Liver (tissue), 9 donors: ENCODE results near the gene MYO3B. TPM values are rescaled to one million over a fixed set of nuclear protein-coding genes. Genes with fewer than 3 reads are reported as not detected.

Experiments
- DNase-seq: peaks from one replicate; pipeline ENCODE4 v3.0.0-alpha.2; 2017; ENCODE audit warnings: low spot score
- H3K27ac ChIP-seq, 2 donors: one replicate each; pipeline ENCODE4 v1.7.0; 2013; ENCODE audit warnings: inconsistent platforms in 2 of 2, low read length in 2 of 2, control low read depth in 1 of 2, low read depth in 1 of 2, mild to moderate bottlenecking in 1 of 2
- H3K27me3 ChIP-seq, 4 donors: one replicate each; pipeline versions ENCODE4 v1.6.1 to v1.7.0; 2013; ENCODE audit warnings: low read length in 3 of 4, inconsistent platforms in 1 of 4, mild to moderate bottlenecking in 1 of 4, moderate library complexity in 1 of 4; ENCODE audit not compliant: control insufficient read depth in 4 of 4, insufficient read depth in 4 of 4
- H3K36me3 ChIP-seq, 4 donors: one replicate each; pipeline versions ENCODE4 v1.6.1 to v1.7.0; 2013; ENCODE audit warnings: low read length in 3 of 4, mild to moderate bottlenecking in 3 of 4, low read depth in 1 of 4, moderate library complexity in 1 of 4; ENCODE audit not compliant: control insufficient read depth in 4 of 4, insufficient read depth in 3 of 4
- H3K4me1 ChIP-seq, 4 donors: one replicate each; pipeline versions ENCODE4 v1.6.1 to v1.7.0; 2013; ENCODE audit warnings: low read length in 3 of 4, mild to moderate bottlenecking in 3 of 4, moderate library complexity in 1 of 4; ENCODE audit not compliant: control insufficient read depth in 4 of 4, insufficient read depth in 4 of 4
- H3K4me3 ChIP-seq, 3 donors: one replicate each; pipeline versions ENCODE4 v1.6.1 to v1.7.0; 2013; ENCODE audit warnings: low read length in 3 of 3, control low read depth in 1 of 3, low read depth in 1 of 3, mild to moderate bottlenecking in 1 of 3
- H3K9ac ChIP-seq, 2 donors: one replicate each; pipeline ENCODE4 v1.7.0; 2013; ENCODE audit warnings: low read length in 2 of 2, mild to moderate bottlenecking in 2 of 2, moderate library complexity in 2 of 2, control low read depth in 1 of 2, low read depth in 1 of 2
- H3K9me3 ChIP-seq, 4 donors: one replicate each; pipeline versions ENCODE4 v1.6.1 to v1.7.0; 2013; ENCODE audit warnings: low read length in 3 of 4; ENCODE audit not compliant: control insufficient read depth in 4 of 4
- ATF3 ChIP-seq: IDR thresholded peaks from 2 replicates; pipeline ENCODE4 v1.6.1; 2016; ENCODE audit warnings: antibody characterized with exemption
- CTCF ChIP-seq: fragments of 150-350 bp; IDR thresholded peaks from 2 replicates; pipeline ENCODE4 v1.5.1; 2017; ENCODE audit warnings: improper control_type of control experiment, low read depth, low read length; ENCODE audit not compliant: missing input control
- EGR1 ChIP-seq, 2 donors: IDR thresholded peaks; 2 replicates each; pipeline ENCODE4 v1.6.1; 2016 to 2018; ENCODE audit warnings: antibody characterized with exemption in 2 of 2, low read depth in 2 of 2
- FOXA1 ChIP-seq: IDR thresholded peaks from 2 replicates; pipeline ENCODE4 v1.6.1; 2016; ENCODE audit warnings: antibody characterized with exemption
- FOXA2 ChIP-seq: IDR thresholded peaks from 2 replicates; pipeline ENCODE4 v1.6.1; 2016; ENCODE audit warnings: antibody characterized with exemption
- GABPA ChIP-seq, 2 donors: IDR thresholded peaks in 1 of 2; conservative IDR thresholded peaks in 1 of 2; 2 replicates each; pipeline ENCODE4 v1.6.1; 2016; ENCODE audit warnings: antibody characterized with exemption in 2 of 2, mild to moderate bottlenecking in 1 of 2, moderate library complexity in 1 of 2
- HNF4A ChIP-seq, 2 donors: conservative IDR thresholded peaks; 2 replicates each; pipeline ENCODE4 v1.6.1; 2016; ENCODE audit warnings: antibody characterized with exemption in 2 of 2, mild to moderate bottlenecking in 2 of 2
- HNF4G ChIP-seq: IDR thresholded peaks from 2 replicates; pipeline ENCODE4 v1.6.1; 2016; ENCODE audit warnings: antibody characterized with exemption
- JUND ChIP-seq, 2 donors: IDR thresholded peaks; 2 replicates each; pipeline ENCODE4 v1.6.1; 2016; ENCODE audit warnings: antibody characterized with exemption in 2 of 2
- MAX ChIP-seq: IDR thresholded peaks from 2 replicates; pipeline ENCODE4 v1.6.1; 2016; ENCODE audit warnings: antibody characterized with exemption
- NR2F2 ChIP-seq: IDR thresholded peaks from 2 replicates; pipeline ENCODE4 v1.6.1; 2016; ENCODE audit warnings: antibody characterized with exemption
- RAD21 ChIP-seq, 2 donors: IDR thresholded peaks; 2 replicates each; pipeline ENCODE4 v1.6.1; 2016; ENCODE audit warnings: antibody characterized with exemption in 2 of 2, mild to moderate bottlenecking in 2 of 2
- REST ChIP-seq: IDR thresholded peaks from 2 replicates; pipeline ENCODE4 v1.6.1; 2016; ENCODE audit warnings: antibody characterized with exemption, mild to moderate bottlenecking
- RXRA ChIP-seq, 2 donors: IDR thresholded peaks; 2 replicates each; pipeline ENCODE4 v1.6.1; 2017 to 2018; ENCODE audit warnings: antibody characterized with exemption in 2 of 2, mild to moderate bottlenecking in 1 of 2
- SP1 ChIP-seq: IDR thresholded peaks from 2 replicates; pipeline ENCODE4 v1.6.1; 2018; ENCODE audit warnings: antibody characterized with exemption, mild to moderate bottlenecking
- TAF1 ChIP-seq: conservative IDR thresholded peaks from 2 replicates; pipeline ENCODE4 v1.6.1; 2016; ENCODE audit warnings: antibody characterized with exemption, mild to moderate bottlenecking
- YY1 ChIP-seq: IDR thresholded peaks from 2 replicates; pipeline ENCODE4 v1.6.1; 2016; ENCODE audit warnings: antibody characterized with exemption, mild to moderate bottlenecking
- ZBTB33 ChIP-seq: IDR thresholded peaks from 2 replicates; pipeline ENCODE4 v1.6.1; 2016; ENCODE audit warnings: antibody characterized with exemption
- WGBS: extraction: QIAGEN DNeasy Blood & Tissue Kit; methylation state at CpG from one replicate; pipeline ENCODE4 v1.1.7; 2013; 5-methylcytosine and 5-hydroxymethylcytosine counted together
- polyA plus RNA-seq, 2 donors: library from polyadenylated mRNA; stranded (reverse) in 1 of 2; unstranded in 1 of 2; fragments of 200-250 nt in 1 of 2; fragments of >200 nt in 1 of 2; fragmentation: Nextera tagmentation in 1 of 2; extraction: Ambion mirVana in 1 of 2; gene quantifications; one replicate each; pipeline versions ENCODE4 v1.2.1 to v1.2.3, GENCODE V29; 2013 to 2015
- total RNA-seq, 2 donors: library from RNA; depleted of rRNA; stranded (reverse); fragments of >200 nt; gene quantifications; one replicate each; pipeline ENCODE4 v1.2.3, GENCODE V29; 2014
- donor health status: healthy.
- donor health status: healthy.
- donor health status: healthy.
- donor health status: healthy.
- donor health status: healthy.

MYO3B gene
- total and polyA plus RNA-seq, 4 donors = under 0.01 to 0.05 TPM; not detected in 2

- H3K9me3 ChIP-seq = no peaks in the 10 kb centered on the region
- no peak overlapping the region for H3K9ac ChIP-seq
- DNase-seq = no peak
- H3K27me3 ChIP-seq = no peaks in the 10 kb centered on the region
- no peaks in the 10 kb centered on the region for H3K4me1 ChIP-seq
- H3K27ac ChIP-seq = no peak overlapping the region
- 87% methylated on average over 8 of the region's 8 CpGs for WGBS
- TF ChIP-seq FOXA2 (no peak), HNF4G (no peak), REST (no peak), ATF3 (no peak), CTCF (no peak), MAX (no peak), GABPA (IDR thresholded peaks at IDR 0.05 in 1 of 2, conservative IDR thresholded peaks at IDR 0.05 in 1 of 2) (no peak), HNF4A (conservative IDR thresholded peaks at IDR 0.05) (no peak), FOXA1 (no peak), JUND (IDR thresholded peaks at IDR 0.05) (no peak), ZBTB33 (no peak), TAF1 (no peak), RAD21 (IDR thresholded peaks at IDR 0.05) (no peak), NR2F2 (no peak), EGR1 (IDR thresholded peaks at IDR 0.05; ENCODE audit: low read depth in 2 of 2) (no peak), YY1 (no peak), RXRA (IDR thresholded peaks at IDR 0.05) (no peak), SP1 (no peak)
- no peaks in the 10 kb centered on the region for H3K36me3 ChIP-seq
- no peak overlapping the region for H3K4me3 ChIP-seq
Observed at GRCh38 chr2:170509452-170510193, 331.7 kb downstream of the MYO3B start.
